Lung microvascular endothelial cell (primary cell): ENCODE data around the gene SDCCAG8. TPM values are rescaled to one million over a fixed set of nuclear protein-coding genes. Genes with fewer than 3 reads are reported as not detected.
"Not testable (repeated sequence)": the region's sequence is repeated elsewhere in the genome, so short reads cannot be mapped to it uniquely, and the experiment has no call there.

Source experiments
- DNase-seq, 2 donors: peaks; one replicate each; pipeline versions ENCODE4 v3.0.0 to v3.0.0-alpha.2; 2010; ENCODE audit warnings: low read depth in 2 of 2
- total RNA-seq: library from RNA; depleted of rRNA; stranded (reverse); fragments of >200 nt; gene quantifications from 2 replicates; pipeline ENCODE4 v1.2.1, GENCODE V29; 2014

The SDCCAG8 gene
- 27.7 and 34.3 TPM in 2 replicates for total RNA-seq

DNA sequence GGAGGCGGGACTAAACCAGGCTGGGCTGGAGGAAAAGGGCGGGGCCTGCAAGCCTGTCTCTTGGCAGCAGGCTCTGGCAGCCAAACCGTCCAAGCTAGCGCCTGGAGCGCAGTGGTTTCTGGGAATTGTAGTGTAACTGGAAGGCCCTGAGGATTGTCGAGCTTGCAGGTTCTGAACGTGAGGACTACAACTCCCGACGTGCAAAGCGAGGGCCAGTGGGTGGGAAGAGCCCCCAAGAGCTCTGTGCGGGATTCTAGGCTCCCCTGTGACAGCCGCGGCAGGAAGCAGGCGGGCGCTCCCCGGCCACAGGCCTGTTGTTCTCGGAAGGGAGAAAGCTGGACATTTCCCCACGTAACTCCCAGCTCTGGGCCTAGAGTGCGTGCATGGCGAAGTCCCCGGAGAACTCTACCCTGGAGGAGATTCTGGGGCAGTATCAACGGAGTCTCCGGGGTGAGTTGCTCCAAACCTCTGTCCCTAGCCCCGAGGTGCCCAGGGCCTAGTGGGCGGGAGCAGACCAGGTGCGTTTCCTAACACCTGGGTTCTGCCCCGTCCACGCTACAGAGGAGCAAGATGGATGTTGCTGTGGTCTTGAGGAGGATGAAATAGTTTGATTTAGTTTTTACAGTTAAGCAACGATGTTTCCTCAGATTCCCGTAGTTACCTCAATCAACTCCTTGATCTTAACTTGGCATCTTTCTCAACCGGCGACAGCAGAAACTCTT, at the start of gene SDCCAG8:
TSS of gene SDCCAG8 (plus strand) at position 251 of the 722 bp plus-strand sequence. CDS start at position 384, 133 bp downstream.
- peak; percentile 100 for DNase-seq

DNA sequence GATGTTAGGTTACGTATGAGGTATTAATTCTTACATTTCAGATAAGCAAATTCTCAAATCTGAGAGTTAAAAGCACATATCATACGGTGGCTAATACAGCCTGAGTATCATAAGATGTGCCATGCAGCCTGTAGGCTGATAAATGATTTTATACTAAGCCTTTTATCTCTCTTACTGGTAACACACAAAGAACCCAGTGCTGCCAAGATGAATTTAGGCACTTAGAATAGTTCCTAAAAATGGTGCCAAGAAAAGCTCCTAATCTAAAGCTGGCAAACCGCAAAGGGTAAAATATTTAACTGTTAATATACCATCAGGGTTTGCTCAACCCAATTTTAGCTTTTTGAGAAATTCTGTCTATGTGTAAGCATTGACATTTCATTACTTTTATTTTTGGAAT, 43.9 kb upstream of the SDCCAG8 start:
- not testable (repeated sequence) for DNase-seq

DNA sequence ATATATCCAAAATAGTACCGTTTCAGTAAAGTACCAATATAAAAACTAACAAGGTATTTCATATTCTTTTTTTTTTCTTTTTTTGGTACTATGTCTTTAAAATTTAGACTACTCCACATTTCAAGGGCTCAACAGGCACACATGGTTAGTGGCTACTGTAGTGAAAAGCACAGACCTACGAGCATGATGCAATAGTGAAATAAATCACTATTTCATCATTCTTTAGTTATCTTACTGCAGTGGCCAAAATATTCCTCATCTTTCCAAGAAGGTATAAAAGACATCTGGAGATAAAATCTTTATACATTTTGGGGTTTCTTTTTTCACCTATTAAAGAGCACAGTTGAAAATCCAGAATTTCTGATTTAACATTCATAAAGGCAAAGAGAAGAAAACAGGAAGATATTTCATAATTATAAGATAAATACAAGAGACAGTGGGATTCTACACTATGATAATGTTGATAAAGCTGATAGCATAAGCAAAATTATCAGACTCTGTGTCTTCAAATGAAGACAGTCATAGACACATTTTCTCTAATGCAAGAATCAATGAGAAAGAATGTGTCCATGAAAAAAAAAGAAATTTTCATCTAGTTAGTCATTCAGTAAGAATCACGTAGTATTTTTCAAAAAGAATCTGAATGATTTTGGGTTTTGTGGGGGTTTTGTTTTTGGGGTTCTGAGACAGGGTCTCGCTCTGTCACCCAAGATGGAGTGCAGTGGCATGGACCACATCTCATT, 42.6 kb upstream of the SDCCAG8 start:
- no peak for DNase-seq

DNA sequence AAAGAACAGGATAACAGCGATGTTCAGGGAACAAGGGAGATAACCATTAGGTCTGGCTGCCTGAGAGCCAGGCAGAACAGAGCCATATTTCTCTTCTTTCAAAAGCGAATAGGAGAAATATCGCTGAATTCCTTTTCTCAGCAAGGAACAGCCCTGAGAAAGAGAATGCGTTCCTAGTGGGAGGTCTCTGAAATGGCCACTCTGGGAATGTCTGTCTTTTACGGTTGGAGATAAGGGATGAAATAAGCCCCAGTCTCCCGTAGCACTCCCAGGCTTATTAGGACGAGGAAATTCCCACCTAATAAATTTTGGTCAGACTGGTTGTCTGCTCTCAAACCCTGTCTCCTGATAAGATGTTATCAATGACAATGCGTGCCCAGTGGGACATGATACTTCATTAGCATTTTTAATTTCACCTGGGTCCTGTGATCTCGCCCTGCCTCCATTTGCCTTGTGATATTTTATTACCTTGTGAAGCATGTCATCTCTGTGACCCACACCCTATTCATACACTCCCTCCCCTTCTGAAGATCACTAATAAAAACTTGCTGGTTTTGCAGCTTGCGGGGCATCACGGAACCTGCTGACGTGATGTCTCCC, 40.5 kb upstream of the SDCCAG8 start:
- DNase-seq = not testable (repeated sequence)

DNA sequence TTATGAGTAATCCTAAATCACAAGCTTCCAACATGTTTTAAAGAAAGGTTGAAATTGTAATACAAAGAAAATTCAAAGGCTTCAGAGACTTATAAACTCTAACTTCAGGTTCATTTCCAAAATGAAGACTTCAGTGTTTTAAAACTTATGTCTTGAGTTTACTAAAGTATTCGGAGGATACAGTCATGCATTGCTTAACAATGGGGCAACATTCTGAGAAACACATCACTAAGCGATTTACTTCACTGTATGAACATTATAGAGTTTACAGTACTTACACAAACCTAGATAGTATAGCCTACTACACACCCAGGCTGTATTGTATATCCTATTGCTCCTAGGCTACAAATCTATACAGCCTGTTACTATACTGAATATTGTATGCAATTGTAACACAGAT, 39.1 kb upstream of the SDCCAG8 start:
- DNase-seq = no peak

DNA sequence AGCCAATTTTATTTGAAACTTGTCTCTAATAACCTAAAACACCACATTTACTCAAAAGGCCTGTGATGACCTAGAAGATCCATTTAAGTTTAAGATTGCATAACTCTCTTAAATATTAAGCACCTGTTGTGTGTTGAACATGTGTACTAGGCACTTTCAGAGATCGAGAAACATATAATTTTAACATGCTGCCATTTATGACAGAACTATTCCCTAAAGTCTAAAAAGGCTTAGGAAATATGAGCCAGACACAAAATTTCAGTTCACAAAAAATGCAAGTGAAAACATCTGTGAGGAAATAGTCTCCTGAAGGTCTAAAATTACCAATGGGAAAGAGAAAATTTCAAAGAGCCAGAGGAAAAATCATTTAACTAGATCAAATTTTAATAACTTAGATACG, 38.5 kb upstream of the SDCCAG8 start:
- DNase-seq = no peak

DNA sequence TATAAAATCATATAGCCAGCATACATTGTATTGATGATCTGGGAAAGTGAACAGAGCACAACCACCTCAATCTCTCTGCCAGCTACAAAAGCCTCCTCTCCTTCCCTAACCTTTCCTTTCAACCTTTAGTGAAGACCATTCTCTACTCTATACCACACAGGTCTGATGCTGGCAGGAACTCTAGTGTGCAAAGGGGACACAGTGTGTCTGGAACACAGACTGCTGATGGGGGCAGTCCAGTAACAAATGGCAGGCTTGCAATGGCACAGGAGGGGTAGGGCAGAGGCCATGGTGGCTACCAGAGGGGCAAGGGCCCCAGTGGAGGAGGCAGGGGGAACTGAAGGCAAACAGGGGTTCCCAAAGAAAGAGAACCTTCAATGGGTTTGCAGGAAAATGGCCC, 37.8 kb upstream of the SDCCAG8 start:
- DNase-seq = no peak

DNA sequence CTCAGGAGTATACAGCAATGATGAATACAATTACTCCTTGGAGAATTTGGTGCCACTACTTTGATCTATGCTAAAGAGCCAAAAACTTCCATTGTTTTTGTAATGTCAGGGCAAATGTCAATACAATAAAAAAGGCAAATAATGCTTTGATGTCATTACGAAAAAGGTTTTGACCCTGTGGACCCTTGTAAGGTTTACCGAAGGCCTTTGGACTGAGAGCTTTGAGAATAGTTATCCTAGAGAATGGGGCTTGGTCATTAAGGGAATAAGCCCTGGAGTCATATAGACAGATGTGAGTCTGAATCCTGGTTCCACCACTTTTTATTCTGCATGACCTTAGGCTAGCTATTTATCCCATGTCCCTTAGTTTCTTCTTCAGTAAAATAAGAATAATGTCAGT, 28.2 kb upstream of the SDCCAG8 start:
- DNase-seq = no peak

DNA sequence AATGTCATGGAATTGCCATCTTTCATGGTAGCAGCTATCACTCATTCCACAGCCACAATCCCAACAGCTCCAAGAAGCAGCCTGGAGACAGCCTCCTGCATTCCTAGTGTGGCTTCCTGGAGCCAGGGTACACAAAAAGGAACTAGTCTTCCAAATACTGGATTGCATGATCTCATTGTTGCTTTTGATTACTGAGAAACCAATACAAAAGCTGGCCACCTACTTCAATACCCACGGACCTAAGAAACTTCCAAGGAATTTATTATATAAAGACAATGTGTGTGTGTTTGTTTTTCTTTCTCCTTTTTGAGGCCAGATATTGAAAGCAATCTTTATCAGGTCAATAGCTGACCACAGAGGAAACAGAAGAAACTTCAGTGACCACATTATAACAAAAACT, 26.3 kb upstream of the SDCCAG8 start:
- DNase-seq = peak in 1 of 2 donors; percentile 15

DNA sequence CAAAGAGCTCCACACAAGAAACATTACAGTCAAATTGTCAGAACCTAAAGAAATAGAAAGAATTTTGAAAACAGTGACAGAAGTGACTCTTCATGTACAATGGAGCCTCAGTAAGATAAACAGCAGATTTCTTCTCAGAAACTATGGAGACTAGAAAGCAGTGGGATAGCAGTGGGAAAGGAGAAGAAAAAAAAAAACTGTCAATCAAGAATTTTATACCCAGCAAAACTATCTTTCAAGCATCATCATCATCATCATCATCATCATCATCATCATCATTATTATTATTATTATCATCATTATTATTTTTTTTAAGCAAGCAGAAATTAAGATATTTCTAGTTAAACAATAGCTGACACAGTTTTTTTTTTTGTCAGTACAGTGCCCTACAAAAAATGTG, 24.9 kb upstream of the SDCCAG8 start:
- DNase-seq = peak; percentile 32 to 35

DNA sequence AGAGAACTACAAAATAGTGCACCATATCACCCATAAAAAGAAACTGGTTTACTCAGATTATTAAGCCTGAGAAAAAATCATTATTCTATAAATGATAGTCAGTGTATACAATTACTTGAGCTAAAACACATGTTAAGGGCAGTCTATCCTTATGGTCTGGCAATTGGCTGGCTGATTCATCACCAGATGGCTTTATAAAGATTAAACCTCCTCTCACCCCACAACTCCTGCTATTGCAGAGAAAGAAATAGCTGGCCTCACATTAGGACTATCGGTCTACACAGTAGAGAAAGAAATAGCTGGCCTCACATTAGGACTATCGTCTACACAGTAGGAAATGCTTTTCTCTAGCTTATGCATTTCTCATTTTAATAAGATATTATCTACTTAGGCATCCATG, 21.9 kb upstream of the SDCCAG8 start:
- DNase-seq = peak in 1 of 2 donors; percentile 33

DNA sequence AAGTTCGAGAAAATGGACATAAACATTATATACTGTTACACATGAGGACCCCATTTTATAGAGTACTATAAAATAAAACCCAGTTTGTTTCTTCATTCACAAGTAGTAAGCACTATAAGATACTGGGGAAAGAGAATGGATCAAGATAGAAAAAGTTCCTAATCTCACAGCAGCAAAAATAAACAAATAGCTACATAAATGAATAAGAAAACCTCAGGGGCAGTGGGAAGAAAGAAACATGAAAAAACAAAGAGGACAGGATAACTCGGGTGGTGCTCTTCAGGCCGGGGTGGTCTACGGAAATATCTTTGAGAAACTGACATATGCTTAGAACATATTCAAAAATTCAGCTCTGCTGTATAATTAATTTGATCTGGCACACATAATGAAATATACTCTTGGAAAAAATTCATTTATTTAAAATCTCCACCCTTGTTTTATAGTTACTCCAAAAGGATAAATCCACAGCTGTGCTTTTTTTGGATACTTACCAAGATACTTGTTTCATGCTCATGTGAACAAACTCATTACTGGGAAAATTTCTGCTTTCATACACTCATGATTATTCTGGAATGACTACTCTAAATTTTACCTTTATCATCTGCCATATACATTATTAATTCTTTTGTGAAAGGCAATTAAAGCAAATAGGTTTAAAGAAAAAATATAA, 20.7 kb upstream of the SDCCAG8 start:
- peak; percentile 43 to 78 for DNase-seq

DNA sequence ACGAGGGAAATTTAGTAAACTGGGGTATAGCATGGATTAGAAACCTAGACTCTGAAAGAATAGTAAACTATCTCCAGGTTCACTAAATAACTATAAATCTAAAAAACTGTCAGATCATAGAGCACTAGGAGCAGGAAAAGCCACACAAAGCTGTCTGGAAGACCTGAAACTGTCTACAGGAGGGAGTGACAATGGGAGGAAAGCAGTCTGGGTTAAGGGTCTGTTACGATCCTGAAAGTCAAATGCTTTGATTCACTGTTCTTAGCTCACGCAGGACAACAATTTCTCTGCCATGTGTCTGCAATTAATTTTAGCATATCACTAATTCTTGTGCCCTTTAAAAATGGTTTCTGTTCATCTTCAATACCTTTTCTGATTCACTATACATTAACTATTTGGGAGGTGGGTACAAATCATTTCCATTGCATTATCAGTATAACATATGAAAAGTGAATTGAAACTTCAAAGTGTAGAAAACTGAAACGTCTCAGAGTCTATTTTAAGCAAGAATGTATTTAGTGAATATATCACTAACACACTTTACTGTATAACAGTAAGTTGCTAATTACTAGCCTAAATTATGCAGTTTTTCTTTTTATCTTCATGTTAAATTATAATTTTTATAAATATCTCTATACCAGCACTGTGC, 19.1 kb upstream of the SDCCAG8 start:
- DNase-seq = peak; percentile 22 to 42

DNA sequence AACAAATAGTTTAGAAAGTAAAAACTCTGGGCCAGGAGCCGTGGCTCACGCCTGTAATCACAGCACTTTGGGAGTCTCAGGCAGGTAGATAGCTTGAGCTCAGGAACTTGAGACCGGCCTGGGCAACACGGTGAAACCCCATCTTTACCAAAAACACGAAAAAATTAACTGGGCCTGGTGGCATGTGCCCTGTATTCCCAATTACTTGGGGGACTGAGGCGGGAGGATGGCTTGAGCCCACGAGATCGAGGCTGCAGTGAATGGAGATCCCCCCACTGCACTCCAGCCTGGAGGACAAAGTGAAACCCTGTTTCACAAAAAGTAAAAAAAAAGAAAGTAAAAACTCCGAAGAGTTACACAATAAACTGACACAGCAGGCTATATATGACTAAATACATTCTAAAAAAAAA, 11.4 kb upstream of the SDCCAG8 start:
- DNase-seq = no peak

DNA sequence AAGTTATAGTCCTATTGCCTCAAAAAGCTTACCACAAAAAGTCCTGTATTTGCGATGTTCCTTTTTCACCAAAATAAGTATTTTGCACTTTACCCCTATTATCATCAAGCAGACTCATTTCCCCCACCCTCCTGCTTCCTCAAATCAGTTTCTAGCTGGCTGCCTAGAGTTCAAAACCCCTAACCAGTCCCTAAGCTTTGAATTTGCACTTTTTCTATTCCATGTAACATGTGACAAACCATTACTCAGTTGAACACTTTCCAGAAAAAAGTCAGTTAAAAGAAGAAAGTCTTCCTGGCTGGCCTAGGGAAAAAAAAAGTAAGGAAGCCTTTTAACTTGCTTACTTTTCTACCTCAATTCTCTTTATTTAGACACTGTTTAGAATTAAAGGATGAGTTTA, 8.9 kb upstream of the SDCCAG8 start:
- DNase-seq = peak in 1 of 2 donors; percentile 38

DNA sequence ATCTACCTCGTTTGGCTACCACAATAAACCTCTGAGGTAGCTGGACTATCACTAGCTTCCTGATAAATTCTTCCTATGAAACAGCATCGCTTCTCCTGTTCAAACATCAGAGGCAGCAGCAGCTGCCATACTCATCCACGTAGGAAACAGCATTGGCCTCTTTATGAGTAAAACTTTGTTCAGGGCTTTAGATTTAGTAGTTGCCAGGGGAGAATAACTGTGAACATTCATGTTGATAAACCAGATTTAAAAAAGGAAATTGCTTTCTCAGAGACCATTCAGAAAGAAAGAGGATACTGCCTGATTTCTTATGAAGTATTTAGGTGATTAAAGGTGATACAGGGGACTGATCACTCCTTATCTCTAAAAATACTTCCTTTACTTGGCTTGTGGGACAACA, 7.9 kb upstream of the SDCCAG8 start:
- DNase-seq = no peak

DNA sequence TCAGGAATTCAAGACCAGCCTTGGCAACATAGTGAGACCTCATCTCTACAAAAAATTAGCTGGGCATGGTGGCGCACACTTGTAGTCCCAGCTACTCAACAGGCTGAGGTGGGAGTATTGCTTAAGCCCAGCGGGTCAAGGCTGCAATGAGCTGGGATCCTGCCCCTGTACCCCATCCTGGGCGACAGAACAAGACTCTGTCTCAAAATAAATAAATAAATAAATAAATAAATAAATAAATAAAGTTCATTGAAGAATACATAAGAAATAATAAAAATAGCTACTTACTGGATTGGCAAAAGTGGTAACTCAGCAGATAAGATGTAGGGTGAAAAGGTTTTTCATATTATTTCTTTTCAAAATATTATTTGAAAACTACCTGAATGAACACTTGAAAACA, 6.6 kb upstream of the SDCCAG8 start:
- no peak for DNase-seq

DNA sequence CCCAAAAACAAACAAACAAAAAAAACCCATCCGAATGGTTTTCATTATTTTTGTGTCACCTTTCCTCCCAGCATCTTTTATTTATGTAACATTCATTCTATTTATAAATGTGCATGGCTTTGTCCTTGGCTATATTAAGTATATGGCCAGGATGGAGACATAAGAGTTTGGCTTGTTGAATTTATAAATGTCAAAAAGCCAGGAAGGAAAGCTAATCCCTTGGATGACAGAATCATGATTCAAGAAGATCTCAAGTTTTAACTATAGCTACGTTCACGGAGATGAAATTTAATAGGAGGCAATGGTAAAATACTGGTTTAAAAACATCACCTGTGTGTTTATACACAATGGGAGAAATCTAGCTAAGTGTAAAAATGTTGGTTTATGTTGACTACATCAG, 5.7 kb upstream of the SDCCAG8 start:
- no peak for DNase-seq

DNA sequence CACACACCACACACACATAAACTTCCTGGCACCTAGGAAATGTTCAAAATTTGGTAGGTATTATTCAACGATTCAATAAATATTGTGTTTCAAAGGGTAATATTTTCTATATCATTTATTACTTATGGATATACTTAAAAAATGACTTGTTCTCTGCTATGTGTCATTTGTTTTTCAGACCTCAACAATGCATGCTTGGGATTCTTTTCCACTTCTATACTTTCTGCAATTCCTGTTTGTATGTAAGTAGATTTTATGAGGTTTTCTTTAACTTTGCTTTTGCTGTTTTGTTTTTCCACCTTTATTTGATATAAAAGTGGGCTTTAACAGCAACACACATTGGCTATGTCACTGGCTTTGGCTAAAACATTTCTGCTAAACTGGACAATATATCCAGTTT, 4.3 kb upstream of the SDCCAG8 start:
- DNase-seq = peak in 1 of 2 donors; percentile 28

DNA sequence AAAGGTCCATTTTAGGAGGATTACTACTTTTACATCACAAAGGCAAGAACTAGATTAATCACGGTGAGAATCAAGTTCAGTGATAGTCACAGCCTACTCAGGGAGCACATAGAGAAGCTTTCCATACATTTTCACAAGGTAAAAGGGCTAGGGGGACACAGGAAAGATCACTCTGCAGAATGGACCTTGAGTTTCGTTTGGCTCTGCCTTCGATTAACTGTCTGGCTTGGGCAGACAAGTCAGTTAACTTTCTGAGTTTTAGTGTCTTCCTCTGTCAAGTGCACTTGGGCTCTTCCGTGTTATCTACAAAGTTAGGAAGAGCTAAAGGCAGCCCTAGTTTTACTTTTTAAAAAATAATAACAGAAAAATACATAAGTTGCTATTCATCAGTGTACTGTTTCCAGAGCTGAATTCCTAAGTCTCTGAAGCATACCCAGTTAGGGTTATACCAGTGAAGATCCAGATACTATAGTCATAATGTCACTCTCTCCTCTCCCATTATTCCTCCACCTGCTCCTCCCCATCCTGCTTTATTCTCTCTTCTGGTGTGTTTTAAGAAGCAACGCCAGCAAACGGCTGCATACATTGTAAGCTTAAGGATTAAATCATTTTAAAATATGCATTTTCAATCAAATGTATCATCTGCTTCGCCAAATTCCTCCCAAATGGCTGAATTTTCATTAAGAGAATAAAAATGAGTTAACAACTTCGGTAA, 2.5 kb upstream of the SDCCAG8 start:
- DNase-seq = peak; percentile 24 to 29

DNA sequence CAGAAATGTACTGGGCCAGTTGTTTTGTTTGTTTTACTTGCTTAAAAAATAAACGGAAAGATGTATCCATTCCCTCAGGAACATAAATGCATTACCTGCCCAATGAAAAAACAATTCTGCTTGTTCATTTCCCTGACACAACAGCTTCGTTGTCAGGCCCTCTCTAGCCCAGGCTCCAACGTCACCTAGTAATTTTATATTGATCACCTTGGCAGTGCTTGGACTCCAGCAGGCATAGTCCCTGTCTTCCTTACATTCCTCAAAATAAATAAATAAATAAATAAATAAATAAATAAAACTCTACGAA, 2.0 kb upstream of the SDCCAG8 start:
- peak; percentile 37 to 63 for DNase-seq
